Mesodermal cell (in vitro differentiated cells): ENCODE results near the gene ST7L.
A peak's percentile ranks its signal among the peaks of the same experiment; 100 is the strongest.

Source experiments
- H3K27ac ChIP-seq: 2 replicates; pipeline ENCODE4 v1.7.0; 2013; ENCODE audit warnings: mild to moderate bottlenecking, low read depth, low read length, moderate library complexity; ENCODE audit not compliant: severe bottlenecking
- H3K36me3 ChIP-seq: 2 replicates; pipeline ENCODE4 v1.7.1; 2013; ENCODE audit warnings: mild to moderate bottlenecking, low read length, moderate library complexity; ENCODE audit not compliant: control insufficient read depth, insufficient read depth
- H3K4me1 ChIP-seq: one replicate; pipeline ENCODE4 v1.7.1; 2013; ENCODE audit warnings: mild to moderate bottlenecking, low read length; ENCODE audit not compliant: insufficient read depth, control insufficient read depth, poor library complexity, severe bottlenecking
- H3K4me3 ChIP-seq: 2 replicates; pipeline ENCODE4 v1.7.0; 2013; ENCODE audit warnings: low read length, control low read depth, mild to moderate bottlenecking; ENCODE audit not compliant: insufficient read depth, poor library complexity, severe bottlenecking; ENCODE audit errors: extremely low read depth
- H3K9me3 ChIP-seq: 2 replicates; pipeline ENCODE4 v1.7.1; 2013; ENCODE audit warnings: mild to moderate bottlenecking, low read length, moderate library complexity; ENCODE audit not compliant: control insufficient read depth
- WGBS, 2 experiments: methylation state at CpG; one replicate each; pipeline ENCODE4 v1.1.5; 2013; ENCODE audit warnings: missing lambda C conversion rate in 2 of 2; ENCODE audit not compliant: insufficient coverage in 2 of 2; 5-methylcytosine and 5-hydroxymethylcytosine counted together

The ST7L gene

DNA sequence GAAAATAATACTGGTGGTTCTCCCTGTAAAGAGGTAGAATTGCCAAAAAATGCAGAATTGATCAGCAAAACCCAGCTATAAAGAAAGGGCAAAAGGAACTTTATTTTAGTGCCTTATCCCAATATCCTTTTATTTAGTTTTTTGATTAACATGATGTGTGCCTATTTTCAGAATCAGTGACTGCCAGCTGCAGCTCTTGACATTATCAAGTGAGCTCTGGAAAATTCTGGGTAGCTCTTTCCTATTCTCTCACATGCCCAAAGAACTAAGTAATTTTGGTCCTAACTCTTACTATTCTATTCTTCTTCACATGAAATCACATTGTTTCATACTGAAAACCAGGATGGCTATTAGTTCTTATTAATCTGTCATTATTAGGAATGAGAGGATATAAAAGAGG is 88.1 kb downstream of the ST7L start:
- H3K4me3 ChIP-seq = no peak overlapping the region
- no peak overlapping the region for H3K27ac ChIP-seq
- peaks cover 19% of the 10 kb centered on the region for H3K4me1 ChIP-seq
- no peaks in the 10 kb centered on the region for H3K9me3 ChIP-seq
- peaks cover 21% of the 10 kb centered on the region for H3K36me3 ChIP-seq

GRCh38 chr1:112529301-112529700 is 89.6 kb downstream of the ST7L start:
- H3K36me3 ChIP-seq = peaks cover 23% of the 10 kb centered on the region
- peaks cover 27% of the 10 kb centered on the region for H3K4me1 ChIP-seq
- H3K9me3 ChIP-seq = no peaks in the 10 kb centered on the region
- no peak overlapping the region for H3K27ac ChIP-seq
- H3K4me3 ChIP-seq = no peak overlapping the region

GRCh38 chr1:112528076-112528475 is 90.9 kb downstream of the ST7L start:
- Histone ChIP-seq H3K27ac (peak overlapping the region; percentile 5), H3K9me3 (no peaks in the 10 kb centered on the region), H3K36me3 (peaks cover 16% of the 10 kb centered on the region), H3K4me1 (peaks cover 39% of the 10 kb centered on the region), H3K4me3 (no peak overlapping the region)

GRCh38 chr1:112527266-112528010 is 91.5 kb downstream of the ST7L start:
- 72 to 79% methylated on average over 2 to 3 of the region's 4 CpGs for WGBS, 2 experiments
- Histone ChIP-seq H3K4me3 (no peak overlapping the region), H3K36me3 (peaks cover 16% of the 10 kb centered on the region), H3K27ac (peak overlapping the region; percentile 5), H3K4me1 (peaks cover 46% of the 10 kb centered on the region), H3K9me3 (no peaks in the 10 kb centered on the region)

DNA sequence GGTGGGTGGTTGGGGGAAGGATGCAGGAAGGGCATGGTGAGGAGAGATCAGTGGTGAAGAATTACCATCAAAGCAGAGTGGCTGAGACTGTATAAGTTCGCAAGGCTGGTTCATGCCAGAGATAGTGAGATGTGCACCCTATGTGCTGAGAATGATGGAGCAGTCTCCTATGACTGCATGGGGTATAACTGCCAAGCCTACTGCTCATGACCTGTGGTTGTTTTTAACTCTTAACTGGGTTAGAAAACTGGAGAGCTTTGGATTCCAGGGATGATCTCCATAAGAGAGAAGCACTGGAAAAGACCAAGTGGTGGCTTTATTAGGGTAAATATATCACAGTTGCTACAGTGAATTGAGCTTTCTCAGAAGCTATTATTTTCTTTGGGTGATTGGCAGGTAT is 94.0 kb downstream of the ST7L start:
- Histone ChIP-seq H3K9me3 (no peaks in the 10 kb centered on the region), H3K4me1 (peaks cover 55% of the 10 kb centered on the region), H3K27ac (peak overlapping the region; percentile 80), H3K36me3 (peaks cover 16% of the 10 kb centered on the region), H3K4me3 (no peak overlapping the region)
- WGBS, 2 experiments = 100% methylated on average over 1 of the region's 1 CpG

GRCh38 chr1:112524251-112524650 is 94.7 kb downstream of the ST7L start:
- Histone ChIP-seq H3K9me3 (no peaks in the 10 kb centered on the region), H3K4me1 (peaks cover 63% of the 10 kb centered on the region), H3K4me3 (no peak overlapping the region), H3K36me3 (peaks cover 13% of the 10 kb centered on the region), H3K27ac (peak overlapping the region; percentile 80)
- 10 to 22% methylated on average over 7 to 8 of the region's 8 CpGs for WGBS, 2 experiments

DNA sequence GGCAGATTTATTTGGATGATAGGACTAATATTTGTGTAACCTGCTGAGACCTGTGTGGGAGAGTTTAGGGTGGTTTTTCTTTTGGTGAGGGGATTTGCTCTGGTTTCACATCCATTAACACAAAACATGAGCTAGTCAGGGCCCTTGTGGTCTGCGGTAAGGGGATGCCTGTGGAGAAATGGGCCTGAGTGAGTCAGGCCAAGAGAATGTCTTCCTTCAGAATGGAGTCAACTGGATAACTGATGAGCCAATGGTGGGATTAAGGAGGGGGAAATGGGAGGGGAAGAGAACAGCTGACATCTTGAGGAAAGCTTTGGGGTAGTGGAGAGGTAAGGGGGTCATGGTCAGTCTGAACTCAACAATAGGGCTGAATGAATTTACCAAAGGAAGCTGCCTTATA is 96.3 kb downstream of the ST7L start:
- Histone ChIP-seq H3K36me3 (peaks cover 13% of the 10 kb centered on the region), H3K4me3 (no peak overlapping the region), H3K9me3 (no peaks in the 10 kb centered on the region), H3K4me1 (peaks cover 59% of the 10 kb centered on the region), H3K27ac (peak overlapping the region; percentile 71)
- no CpG with 5 or more reads among the region's 1 CpG for WGBS, 2 experiments

- WGBS, 2 experiments = 89 to 92% methylated on average over 7 to 8 of the region's 9 CpGs
- H3K36me3 ChIP-seq = peaks cover 8% of the 10 kb centered on the region
- no peak overlapping the region for H3K4me3 ChIP-seq
- no peak overlapping the region for H3K27ac ChIP-seq
- H3K4me1 ChIP-seq = peaks cover 56% of the 10 kb centered on the region
- no peaks in the 10 kb centered on the region for H3K9me3 ChIP-seq
Measured at GRCh38 chr1:112520166-112520565, 98.8 kb downstream of the ST7L start.

DNA sequence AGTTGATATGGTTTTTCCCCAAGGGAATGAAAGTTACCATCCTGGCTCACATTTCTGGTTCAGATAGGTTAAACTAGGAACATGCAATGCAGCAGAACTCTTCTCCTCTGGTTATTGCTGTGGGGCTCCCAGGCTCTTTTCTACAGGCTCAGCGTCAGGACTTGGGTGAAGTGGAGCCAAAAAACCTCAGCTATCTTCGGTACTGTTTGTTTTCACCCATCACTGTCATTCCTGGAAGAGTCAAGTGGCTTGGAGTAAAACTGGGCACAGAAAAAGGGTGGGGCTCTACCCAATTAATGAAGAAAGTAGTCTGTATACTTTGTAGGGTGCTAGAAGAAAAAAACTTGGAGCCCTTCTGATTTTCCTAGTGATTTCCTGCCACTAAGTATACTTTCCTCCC is 100.8 kb downstream of the ST7L start:
- Histone ChIP-seq H3K4me3 (no peak overlapping the region), H3K27ac (no peak overlapping the region), H3K9me3 (no peaks in the 10 kb centered on the region), H3K4me1 (peaks cover 37% of the 10 kb centered on the region), H3K36me3 (peaks cover 5% of the 10 kb centered on the region)
- WGBS, 2 experiments = 100% methylated on average over 1 to 2 of the region's 2 CpGs

GRCh38 chr1:112517646-112518045 is 101.3 kb downstream of the ST7L start:
- Histone ChIP-seq H3K4me3 (no peak overlapping the region), H3K27ac (no peak overlapping the region), H3K4me1 (peaks cover 31% of the 10 kb centered on the region), H3K36me3 (peaks cover 5% of the 10 kb centered on the region), H3K9me3 (no peaks in the 10 kb centered on the region)
- WGBS, 2 experiments = 88 to 92% methylated on average over 2 of the region's 2 CpGs

- Histone ChIP-seq H3K4me3 (no peak overlapping the region), H3K36me3 (peaks cover 5% of the 10 kb centered on the region), H3K4me1 (peaks cover 27% of the 10 kb centered on the region), H3K27ac (no peak overlapping the region), H3K9me3 (no peaks in the 10 kb centered on the region)
- 93 to 96% methylated on average over 9 of the region's 9 CpGs for WGBS, 2 experiments
Measured at GRCh38 chr1:112517231-112517630, 101.7 kb downstream of the ST7L start.
